Fibroblast of lung (primary cell): ENCODE data around the gene NCOA5. TPM values are rescaled to one million over a fixed set of nuclear protein-coding genes. Genes with fewer than 3 reads are reported as not detected.
A peak's percentile ranks its signal among the peaks of the same experiment; 100 is the strongest.

ENCODE experiments used
- DNase-seq, 2 donors: peaks; one replicate each; pipeline versions ENCODE4 v3.0.0 to v3.0.0-alpha.2; 2010; ENCODE audit warnings: low read depth in 2 of 2
- H2AFZ ChIP-seq: 2 replicates; pipeline ENCODE4 v1.5.1; 2012; ENCODE audit warnings: low read length, control low read depth, inconsistent platforms
- H3K27ac ChIP-seq: 2 replicates; pipeline ENCODE4 v1.5.1; 2011; ENCODE audit warnings: low read length, control low read depth; ENCODE audit not compliant: insufficient read depth
- H3K27me3 ChIP-seq: 2 replicates; pipeline ENCODE4 v1.5.1; 2011; ENCODE audit warnings: mild to moderate bottlenecking, low read length; ENCODE audit not compliant: control insufficient read depth, insufficient read depth
- H3K36me3 ChIP-seq: 2 replicates; pipeline ENCODE4 v1.5.1; 2011; ENCODE audit warnings: low read length; ENCODE audit not compliant: control insufficient read depth, insufficient read depth
- H3K4me1 ChIP-seq: 2 replicates; pipeline ENCODE4 v1.5.1; 2011; ENCODE audit warnings: low read length; ENCODE audit not compliant: control insufficient read depth, insufficient read depth; ENCODE audit errors: extremely low read depth
- H3K4me2 ChIP-seq: 2 replicates; pipeline ENCODE4 v1.5.1; 2011; ENCODE audit warnings: low read length, control low read depth; ENCODE audit not compliant: insufficient read depth; ENCODE audit errors: extremely low read depth
- H3K4me3 ChIP-seq, 4 experiments: fragments of 200-600 bp in 1 of 4; sonication (generic) in 1 of 4; replicated peaks in 1 of 4; 2 replicates each; pipeline ENCODE4 v1.5.1; 2011 to 2016; ENCODE audit warnings: low read length in 4 of 4, low read depth in 3 of 4, mild to moderate bottlenecking in 3 of 4, control low read depth in 2 of 4, inconsistent platforms in 1 of 4, mixed read lengths in 1 of 4; ENCODE audit not compliant: insufficient read depth in 1 of 4; ENCODE audit errors: control extremely low read depth in 1 of 4
- H3K79me2 ChIP-seq: 2 replicates; pipeline ENCODE4 v1.5.1; 2012; ENCODE audit warnings: mild to moderate bottlenecking, low read length, inconsistent platforms; ENCODE audit not compliant: control insufficient read depth, insufficient read depth
- H3K9ac ChIP-seq: 2 replicates; pipeline ENCODE4 v1.5.1; 2011; ENCODE audit warnings: mild to moderate bottlenecking, low read length, control low read depth; ENCODE audit not compliant: insufficient read depth
- H3K9me3 ChIP-seq: 2 replicates; pipeline ENCODE4 v1.5.1; 2012; ENCODE audit warnings: low read depth, low read length; ENCODE audit not compliant: control insufficient read depth, insufficient read depth
- H4K20me1 ChIP-seq: 2 replicates; pipeline ENCODE4 v1.5.1; 2011; ENCODE audit warnings: low read length; ENCODE audit not compliant: control insufficient read depth, insufficient read depth; ENCODE audit errors: extremely low read depth
- EZH2 ChIP-seq: IDR thresholded peaks from 2 replicates; pipeline ENCODE4 v1.5.1; 2012; ENCODE audit warnings: low read length, control low read depth, mild to moderate bottlenecking; ENCODE audit errors: missing control alignments
- polyA plus RNA-seq, 2 donors: library from polyadenylated mRNA; depleted of rRNA in 1 of 2; stranded (reverse) in 1 of 2; unstranded in 1 of 2; fragments of >200 nt; gene quantifications; 2 replicates each; pipeline ENCODE4 v1.2.1, GENCODE V29; 2011 to 2012; ENCODE audit warnings: missing spikeins in 1 of 2
- total RNA-seq: library from RNA; depleted of rRNA; stranded (reverse); fragments of >200 nt; gene quantifications from 2 replicates; pipeline ENCODE4 v1.2.1, GENCODE V29; 2014
- TF ChIP-seq, protein P1 (sequence below), 2 donors: IDR thresholded peaks in 1 of 2; conservative IDR thresholded peaks in 1 of 2; 1 replicate in 1 of 2; 2 replicates in 1 of 2; pipeline ENCODE4 v1.5.1; 2011 to 2012; ENCODE audit warnings: low read length in 2 of 2, control low read depth in 1 of 2, inconsistent platforms in 1 of 2, low read depth in 1 of 2, mild to moderate bottlenecking in 1 of 2

NCOA5 gene
- total and polyA plus RNA-seq, 2 donors (not counting 1 experiment from before 2014, with no cell fraction given), result 8.1 to 18.0 TPM

DNA sequence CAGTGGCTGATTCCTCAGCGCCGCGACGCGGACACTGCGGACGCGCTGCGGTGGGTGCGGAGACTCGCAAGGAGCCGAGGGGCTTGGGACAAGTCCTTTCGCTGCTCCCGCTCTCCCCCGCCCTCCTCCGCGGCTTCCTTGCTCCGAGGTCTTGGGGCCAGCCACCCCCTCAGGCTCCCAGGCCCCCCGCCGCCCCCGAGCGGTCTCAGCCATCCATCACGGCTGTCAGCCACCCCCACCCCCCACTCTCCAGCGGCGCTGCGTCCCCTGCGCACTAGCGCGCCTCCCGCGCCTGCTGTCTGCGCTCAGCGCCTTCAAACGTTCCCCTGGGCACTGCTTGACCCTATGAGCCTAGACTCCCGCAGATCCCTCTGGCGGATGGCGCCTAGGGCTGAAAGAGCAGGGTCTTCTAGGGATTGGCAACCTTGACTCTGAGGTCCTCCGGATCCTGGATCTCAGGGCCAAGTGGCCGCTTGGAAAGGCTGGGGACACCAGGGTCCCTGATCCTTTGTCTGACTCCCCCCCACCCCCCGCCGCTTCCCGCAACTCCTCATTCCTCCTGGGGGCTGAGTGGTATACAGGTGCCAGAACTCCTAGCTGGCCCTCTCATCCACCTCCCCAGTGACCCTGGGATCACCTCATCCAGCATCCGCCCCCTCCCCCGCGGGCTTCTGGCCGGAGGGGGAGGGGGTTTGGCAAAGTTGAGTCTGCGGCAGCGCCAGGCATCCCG lies 59.3 kb downstream of the NCOA5 start:
- no peak overlapping the region for H3K4me3 ChIP-seq
- H3K79me2 ChIP-seq, result no peaks in the 10 kb centered on the region
- no peak overlapping the region for H3K27ac ChIP-seq
- TF ChIP-seq EZH2, result no peak
- TF ChIP-seq, protein P1, sequence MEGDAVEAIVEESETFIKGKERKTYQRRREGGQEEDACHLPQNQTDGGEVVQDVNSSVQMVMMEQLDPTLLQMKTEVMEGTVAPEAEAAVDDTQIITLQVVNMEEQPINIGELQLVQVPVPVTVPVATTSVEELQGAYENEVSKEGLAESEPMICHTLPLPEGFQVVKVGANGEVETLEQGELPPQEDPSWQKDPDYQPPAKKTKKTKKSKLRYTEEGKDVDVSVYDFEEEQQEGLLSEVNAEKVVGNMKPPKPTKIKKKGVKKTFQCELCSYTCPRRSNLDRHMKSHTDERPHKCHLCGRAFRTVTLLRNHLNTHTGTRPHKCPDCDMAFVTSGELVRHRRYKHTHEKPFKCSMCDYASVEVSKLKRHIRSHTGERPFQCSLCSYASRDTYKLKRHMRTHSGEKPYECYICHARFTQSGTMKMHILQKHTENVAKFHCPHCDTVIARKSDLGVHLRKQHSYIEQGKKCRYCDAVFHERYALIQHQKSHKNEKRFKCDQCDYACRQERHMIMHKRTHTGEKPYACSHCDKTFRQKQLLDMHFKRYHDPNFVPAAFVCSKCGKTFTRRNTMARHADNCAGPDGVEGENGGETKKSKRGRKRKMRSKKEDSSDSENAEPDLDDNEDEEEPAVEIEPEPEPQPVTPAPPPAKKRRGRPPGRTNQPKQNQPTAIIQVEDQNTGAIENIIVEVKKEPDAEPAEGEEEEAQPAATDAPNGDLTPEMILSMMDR (conservative IDR thresholded peaks at IDR 0.05 in 1 of 2, IDR thresholded peaks at IDR 0.05 in 1 of 2; ENCODE audit: low read depth in 1 of 2, low read length in 2 of 2), result no peak
- no peaks in the 10 kb centered on the region for H3K9me3 ChIP-seq
- no peaks in the 10 kb centered on the region for H4K20me1 ChIP-seq
- H3K27me3 ChIP-seq, result peaks cover 30% of the 10 kb centered on the region
- no peak for DNase-seq
- H3K4me1 ChIP-seq, result no peaks in the 10 kb centered on the region
- H3K36me3 ChIP-seq, result no peaks in the 10 kb centered on the region
- H3K4me2 ChIP-seq, result no peak overlapping the region
- H3K9ac ChIP-seq, result no peak overlapping the region
- H2AFZ ChIP-seq, result no peak overlapping the region

DNA sequence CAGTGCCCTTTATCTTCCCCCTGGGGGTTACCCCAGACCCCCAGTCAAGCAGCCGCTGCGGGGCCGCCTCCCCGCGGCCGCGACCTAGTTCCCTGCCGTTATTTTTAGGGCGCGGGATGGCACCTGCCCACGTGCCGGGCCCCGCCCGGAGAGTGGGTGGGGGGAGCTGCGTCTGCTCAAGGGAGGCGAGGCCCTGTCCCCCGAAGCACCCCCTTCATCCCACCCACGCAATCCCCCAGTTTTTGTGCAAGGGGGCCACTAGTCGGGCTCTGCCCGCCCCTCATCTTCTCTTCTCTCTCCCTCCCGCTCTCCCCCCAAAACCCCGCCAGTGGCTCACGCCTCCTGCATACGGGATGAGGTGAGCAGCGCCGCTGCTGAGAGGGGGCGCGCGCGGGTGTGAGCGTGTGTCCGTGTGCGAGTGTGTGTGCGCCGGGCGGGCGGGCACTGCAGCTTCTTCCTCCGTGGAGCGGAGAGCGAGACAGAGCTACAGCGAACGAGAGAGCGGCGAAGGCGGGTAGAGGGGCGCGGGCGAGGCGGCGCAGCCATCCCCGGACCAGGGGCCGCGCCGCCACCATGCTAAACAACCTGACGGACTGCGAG lies 60.9 kb downstream of the NCOA5 start, which contains the start of gene SLC12A5:
TSS of gene SLC12A5 (plus strand) at position 444 of the 600 bp plus-strand sequence. CDS start at position 574, 130 bp downstream.
- Histone ChIP-seq H3K9ac (no peak within 1 kb of the TSS), H3K79me2 (no peaks in the 10 kb centered on the region), H3K36me3 (no peaks in the 10 kb centered on the region), H4K20me1 (no peaks in the 10 kb centered on the region), H2AFZ (no peak within 1 kb of the TSS), H3K4me1 (no peaks in the 10 kb centered on the region), H3K4me3 (no peak within 1 kb of the TSS), H3K27ac (no peak within 1 kb of the TSS), H3K27me3 (peaks cover 34% of the 10 kb centered on the region), H3K9me3 (no peaks in the 10 kb centered on the region), H3K4me2 (no peak within 1 kb of the TSS)
- TF ChIP-seq EZH2, result no peak
- TF ChIP-seq, protein P1 (conservative IDR thresholded peaks at IDR 0.05 in 1 of 2, IDR thresholded peaks at IDR 0.05 in 1 of 2; ENCODE audit: low read depth in 1 of 2, low read length in 2 of 2), result no peak
- DNase-seq, result no peak

GRCh38 chr20:46028110-46028509 lies 61.7 kb downstream of the NCOA5 start:
- Histone ChIP-seq H4K20me1 (no peaks in the 10 kb centered on the region), H3K4me2 (no peak overlapping the region), H3K9ac (no peak overlapping the region), H3K4me1 (no peaks in the 10 kb centered on the region), H3K27me3 (peaks cover 34% of the 10 kb centered on the region), H3K36me3 (no peaks in the 10 kb centered on the region), H3K79me2 (no peaks in the 10 kb centered on the region), H3K27ac (no peak overlapping the region), H3K9me3 (no peaks in the 10 kb centered on the region), H3K4me3 (no peak overlapping the region), H2AFZ (no peak overlapping the region)
- no peak for DNase-seq
- TF ChIP-seq EZH2, result peak; percentile 13
- TF ChIP-seq, protein P1 (conservative IDR thresholded peaks at IDR 0.05 in 1 of 2, IDR thresholded peaks at IDR 0.05 in 1 of 2; ENCODE audit: low read depth in 1 of 2, low read length in 2 of 2), result no peak
